ENCODE measurements around the gene LRRC8B. TPM values are rescaled to one million over a fixed set of nuclear protein-coding genes. Genes with fewer than 3 reads are reported as not detected.

Gene LRRC8B
- total RNA-seq, 1 experiment from 2014 or later, result 14.8 TPM

DNA sequence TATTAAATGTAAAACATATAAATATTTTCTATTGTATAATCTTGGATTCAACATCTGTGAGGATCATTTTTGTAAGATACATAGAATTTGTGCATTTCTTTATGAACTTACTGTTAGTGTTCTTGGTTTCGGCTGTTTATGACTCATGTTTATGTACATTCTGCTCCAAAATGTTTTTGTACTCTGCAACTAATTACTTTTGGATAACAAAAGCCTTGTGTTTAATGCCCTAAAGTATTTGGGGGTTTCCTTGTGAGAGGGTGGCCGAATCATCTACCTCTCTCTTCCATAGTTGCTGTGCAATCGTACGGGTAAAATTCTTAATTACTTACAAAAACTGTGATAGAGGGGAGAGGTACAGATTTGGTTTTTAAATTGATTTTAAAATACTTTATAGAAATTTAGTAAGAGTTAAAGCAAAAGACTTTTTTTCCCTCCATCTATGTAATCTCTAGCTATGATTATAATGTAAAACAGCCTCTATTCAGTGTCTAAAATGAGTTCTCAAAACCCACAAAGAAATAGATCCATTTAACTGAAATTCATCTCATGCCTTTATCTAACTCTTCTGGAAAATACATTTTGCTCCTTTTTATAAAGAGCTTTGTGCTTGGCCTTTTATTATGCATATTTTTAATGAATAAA, 69.6 kb downstream of the LRRC8B start:
- Histone ChIP-seq H3K9ac (ENCODE audit: low read length) (no peak overlapping the region), H3K9me3 (ENCODE audit: low read length) (no peaks in the 10 kb centered on the region), H3K36me3 (ENCODE audit: insufficient read depth, low read length) (no peaks in the 10 kb centered on the region), H3K4me2 (ENCODE audit: low read depth, low read length, poor library complexity, severe bottlenecking) (peak overlapping the region; percentile 39), H4K20me1 (ENCODE audit: insufficient read depth, low read depth, low read length) (no peaks in the 10 kb centered on the region), H3K4me3 (ENCODE audit: low read length) (no peak overlapping the region), H3K27ac (ENCODE audit: low read length) (no peak overlapping the region), H3K9me2 (replicated peaks; ENCODE audit: insufficient read depth, low read length) (no peaks in the 10 kb centered on the region), H2AFZ (ENCODE audit: low read length) (no peak overlapping the region), H3K4me1 (ENCODE audit: low read length) (peaks cover 32% of the 10 kb centered on the region), H3K27me3 (ENCODE audit: low read length) (no peaks in the 10 kb centered on the region), H3K79me2 (ENCODE audit: low read length) (peaks cover 38% of the 10 kb centered on the region)
- no peak for DNase-seq

DNA sequence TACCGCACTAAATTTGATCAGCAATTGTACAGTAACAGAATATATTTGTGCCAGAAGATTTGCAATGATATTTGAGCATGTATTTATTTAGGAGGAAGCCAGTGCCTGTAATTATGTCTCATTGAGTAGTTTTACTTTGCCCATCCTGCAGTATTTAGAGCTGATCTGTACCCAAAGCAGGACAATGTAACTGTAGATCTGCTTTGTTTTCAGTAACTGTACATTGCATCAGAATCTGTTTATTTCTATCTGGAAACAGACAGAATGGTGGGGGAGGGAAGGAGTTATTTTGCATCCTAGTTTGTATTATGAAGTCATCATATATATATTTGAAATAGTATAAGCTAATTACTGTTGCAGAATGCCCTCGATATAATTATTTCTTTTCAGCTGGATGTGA, 72.1 kb downstream of the LRRC8B start:
- Histone ChIP-seq H3K4me2 (ENCODE audit: low read depth, low read length, poor library complexity, severe bottlenecking) (peak overlapping the region; percentile 39), H3K36me3 (ENCODE audit: insufficient read depth, low read length) (no peaks in the 10 kb centered on the region), H3K79me2 (ENCODE audit: low read length) (peaks cover 15% of the 10 kb centered on the region), H3K27ac (ENCODE audit: low read length) (no peak overlapping the region; the same call in 1 of the 2 replicates), H3K27me3 (ENCODE audit: low read length) (no peaks in the 10 kb centered on the region), H4K20me1 (ENCODE audit: insufficient read depth, low read depth, low read length) (no peaks in the 10 kb centered on the region), H3K9me2 (replicated peaks; ENCODE audit: insufficient read depth, low read length) (no peaks in the 10 kb centered on the region), H3K4me1 (ENCODE audit: low read length) (peaks cover 30% of the 10 kb centered on the region), H3K9me3 (ENCODE audit: low read length) (no peaks in the 10 kb centered on the region), H2AFZ (ENCODE audit: low read length) (no peak overlapping the region), H3K9ac (ENCODE audit: low read length) (no peak overlapping the region), H3K4me3 (ENCODE audit: low read length) (no peak overlapping the region)
- DNase-seq, result no peak

DNA sequence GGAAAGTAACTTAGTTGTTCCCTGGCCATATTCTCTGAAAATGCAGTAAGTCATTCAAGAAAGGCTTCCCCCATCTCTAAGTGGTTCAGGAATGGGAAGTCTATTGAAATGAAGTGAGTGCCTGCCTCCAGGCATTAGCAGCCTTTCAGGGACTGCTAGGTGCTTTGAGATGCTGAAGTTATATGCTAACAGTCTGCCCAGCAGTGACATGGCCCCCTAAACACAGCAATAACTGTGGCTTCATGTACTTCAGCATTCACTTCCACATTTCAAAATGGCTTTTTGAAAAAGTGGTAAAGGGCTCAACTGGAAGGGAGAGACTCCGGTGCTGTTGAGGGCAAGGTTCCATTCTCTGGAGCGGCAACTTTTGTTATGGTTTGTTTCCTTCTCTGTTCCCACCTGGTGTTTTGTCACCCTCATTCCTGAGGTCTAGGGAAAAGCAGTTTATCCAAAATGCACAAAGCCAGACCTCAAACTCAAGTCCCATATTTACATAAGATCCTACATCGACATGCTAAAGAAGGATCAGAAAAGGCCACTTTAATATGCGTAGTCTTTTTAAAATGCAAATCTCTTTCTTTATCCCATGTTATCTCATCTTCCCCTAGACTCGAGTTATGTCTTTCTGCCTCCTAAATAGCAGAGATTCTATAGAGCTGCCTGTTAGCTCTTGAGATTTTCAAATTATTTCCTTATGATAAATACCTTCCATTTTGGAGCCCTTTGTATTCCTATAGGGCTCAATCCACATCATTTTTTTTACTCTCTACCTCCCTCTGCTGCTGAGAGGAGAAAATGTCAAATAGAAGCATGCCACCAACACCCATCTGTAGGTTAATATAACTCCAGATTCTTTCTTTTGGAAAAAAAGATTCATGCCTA, 74.1 kb downstream of the LRRC8B start:
- H3K27me3 ChIP-seq (ENCODE audit: low read length), result no peaks in the 10 kb centered on the region
- H3K9me2 ChIP-seq (replicated peaks; ENCODE audit: insufficient read depth, low read length), result no peaks in the 10 kb centered on the region
- no peak overlapping the region for H3K9ac ChIP-seq (ENCODE audit: low read length)
- no peak overlapping the region for H3K4me3 ChIP-seq (ENCODE audit: low read length)
- peak; percentile 74 for DNase-seq
- H3K9me3 ChIP-seq (ENCODE audit: low read length), result no peaks in the 10 kb centered on the region
- H3K79me2 ChIP-seq (ENCODE audit: low read length), result peaks cover 11% of the 10 kb centered on the region
- no peak overlapping the region for H2AFZ ChIP-seq (ENCODE audit: low read length)
- no peak overlapping the region for H3K4me2 ChIP-seq (ENCODE audit: low read depth, low read length, poor library complexity, severe bottlenecking)
- no peaks in the 10 kb centered on the region for H3K36me3 ChIP-seq (ENCODE audit: insufficient read depth, low read length)
- no peak overlapping the region for H3K27ac ChIP-seq (ENCODE audit: low read length)
- no peaks in the 10 kb centered on the region for H4K20me1 ChIP-seq (ENCODE audit: insufficient read depth, low read depth, low read length)
- H3K4me1 ChIP-seq (ENCODE audit: low read length), result peaks cover 30% of the 10 kb centered on the region

DNA sequence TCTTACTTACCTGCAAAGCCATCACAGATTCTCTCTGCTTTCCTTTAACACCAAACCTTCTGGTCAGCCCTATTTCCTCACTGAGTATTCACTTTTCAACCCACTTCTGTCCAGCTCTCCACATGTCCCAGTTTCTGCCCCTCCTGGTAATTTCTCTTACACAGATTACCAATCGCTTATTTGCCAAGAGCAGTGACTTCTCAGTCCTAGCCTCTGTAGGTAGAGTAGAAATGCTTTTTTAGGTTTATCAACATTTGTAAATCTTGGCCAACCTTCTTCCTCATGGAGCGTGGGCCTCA, 74.7 kb downstream of the LRRC8B start:
- Histone ChIP-seq H3K9me3 (ENCODE audit: low read length) (no peaks in the 10 kb centered on the region), H3K27me3 (ENCODE audit: low read length) (no peaks in the 10 kb centered on the region), H3K79me2 (ENCODE audit: low read length) (peaks cover 11% of the 10 kb centered on the region), H3K9ac (ENCODE audit: low read length) (no peak overlapping the region), H2AFZ (ENCODE audit: low read length) (no peak overlapping the region), H3K36me3 (ENCODE audit: insufficient read depth, low read length) (no peaks in the 10 kb centered on the region), H3K27ac (ENCODE audit: low read length) (no peak overlapping the region), H3K4me1 (ENCODE audit: low read length) (peaks cover 27% of the 10 kb centered on the region), H3K4me2 (ENCODE audit: low read depth, low read length, poor library complexity, severe bottlenecking) (no peak overlapping the region), H3K4me3 (ENCODE audit: low read length) (no peak overlapping the region), H4K20me1 (ENCODE audit: insufficient read depth, low read depth, low read length) (no peaks in the 10 kb centered on the region), H3K9me2 (replicated peaks; ENCODE audit: insufficient read depth, low read length) (no peaks in the 10 kb centered on the region)
- no peak for DNase-seq

DNA sequence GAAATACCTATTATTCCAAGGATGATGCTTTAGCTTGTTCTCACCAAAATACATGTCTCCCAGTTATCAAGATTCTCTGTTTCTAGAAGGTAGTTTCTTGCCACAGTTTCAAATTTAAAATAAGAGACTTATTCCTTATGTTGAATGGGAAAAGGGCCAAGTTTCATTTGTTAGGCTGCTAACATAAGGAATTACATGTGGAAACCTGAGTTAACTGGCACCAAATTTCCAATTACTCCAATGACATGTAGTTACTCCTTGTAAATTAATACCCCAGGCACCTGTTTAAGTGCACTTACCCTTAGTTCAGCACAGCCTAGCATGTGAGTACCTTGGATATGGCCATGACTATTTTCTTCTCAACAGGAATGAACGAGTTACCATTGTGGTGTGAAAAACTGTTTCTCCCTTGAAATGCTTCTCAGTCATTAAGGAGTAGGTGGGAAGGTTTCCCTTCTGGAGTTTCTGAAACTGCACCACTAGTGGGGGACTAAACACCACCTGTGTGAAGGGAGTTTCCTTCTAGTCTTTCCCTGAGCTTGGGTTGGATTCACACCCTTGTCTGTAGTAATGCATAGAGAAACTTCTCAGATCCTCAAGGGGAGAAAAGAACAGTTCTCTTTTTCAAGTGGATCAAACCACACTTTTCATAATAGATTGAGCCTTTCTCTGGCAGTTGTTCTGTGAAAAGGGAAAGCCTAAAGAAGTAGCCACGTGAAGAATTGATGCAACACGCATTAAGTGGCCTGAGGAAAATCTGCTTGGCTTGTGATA, 76.0 kb downstream of the LRRC8B start:
- no peak overlapping the region for H3K4me2 ChIP-seq (ENCODE audit: low read depth, low read length, poor library complexity, severe bottlenecking)
- H3K9ac ChIP-seq (ENCODE audit: low read length), result no peak overlapping the region
- no peak overlapping the region for H3K4me3 ChIP-seq (ENCODE audit: low read length)
- H3K27me3 ChIP-seq (ENCODE audit: low read length), result no peaks in the 10 kb centered on the region
- H3K9me3 ChIP-seq (ENCODE audit: low read length), result no peaks in the 10 kb centered on the region
- DNase-seq, result no peak
- peaks cover 13% of the 10 kb centered on the region for H3K4me1 ChIP-seq (ENCODE audit: low read length)
- no peak overlapping the region for H3K27ac ChIP-seq (ENCODE audit: low read length)
- H3K9me2 ChIP-seq (replicated peaks; ENCODE audit: insufficient read depth, low read length), result no peaks in the 10 kb centered on the region
- H4K20me1 ChIP-seq (ENCODE audit: insufficient read depth, low read depth, low read length), result no peaks in the 10 kb centered on the region
- H3K36me3 ChIP-seq (ENCODE audit: insufficient read depth, low read length), result no peaks in the 10 kb centered on the region
- H2AFZ ChIP-seq (ENCODE audit: low read length), result no peak overlapping the region
- no peaks in the 10 kb centered on the region for H3K79me2 ChIP-seq (ENCODE audit: low read length)

DNA sequence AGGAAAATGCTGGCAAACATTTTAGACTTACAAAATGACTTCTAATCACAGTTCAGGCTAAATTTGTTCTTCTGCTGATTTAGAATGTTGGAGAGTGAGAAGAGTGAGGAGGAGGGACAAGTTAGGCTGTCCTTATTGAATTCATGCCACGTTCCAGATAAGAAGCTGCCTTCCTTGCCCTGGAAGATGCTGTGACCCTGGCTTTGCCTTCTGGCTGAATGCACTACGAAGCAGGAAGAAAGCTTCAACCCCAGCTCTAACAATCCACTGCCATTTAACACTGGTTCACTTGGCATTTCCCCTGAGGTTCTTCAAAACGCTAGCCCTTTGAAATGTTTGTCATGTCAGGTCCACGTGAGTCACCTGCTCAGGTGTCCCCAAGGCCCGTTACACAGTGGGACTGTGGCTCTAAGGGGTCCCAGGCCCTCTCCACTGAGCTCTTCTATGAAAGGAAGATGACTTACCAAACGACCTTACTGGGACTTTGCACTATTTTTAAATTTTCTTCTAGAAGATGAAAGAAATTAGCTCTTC, 78.3 kb downstream of the LRRC8B start:
- DNase-seq, result no peak
- H3K36me3 ChIP-seq (ENCODE audit: insufficient read depth, low read length), result no peaks in the 10 kb centered on the region
- H3K79me2 ChIP-seq (ENCODE audit: low read length), result no peaks in the 10 kb centered on the region
- H3K9ac ChIP-seq (ENCODE audit: low read length), result no peak overlapping the region
- H3K9me3 ChIP-seq (ENCODE audit: low read length), result no peaks in the 10 kb centered on the region
- no peak overlapping the region for H3K4me3 ChIP-seq (ENCODE audit: low read length)
- no peaks in the 10 kb centered on the region for H3K4me1 ChIP-seq (ENCODE audit: low read length)
- no peaks in the 10 kb centered on the region for H3K27me3 ChIP-seq (ENCODE audit: low read length)
- H4K20me1 ChIP-seq (ENCODE audit: insufficient read depth, low read depth, low read length), result no peaks in the 10 kb centered on the region
- H3K27ac ChIP-seq (ENCODE audit: low read length), result no peak overlapping the region
- no peak overlapping the region for H2AFZ ChIP-seq (ENCODE audit: low read length)
- H3K9me2 ChIP-seq (replicated peaks; ENCODE audit: insufficient read depth, low read length), result no peaks in the 10 kb centered on the region
- H3K4me2 ChIP-seq (ENCODE audit: low read depth, low read length, poor library complexity, severe bottlenecking), result no peak overlapping the region

DNA sequence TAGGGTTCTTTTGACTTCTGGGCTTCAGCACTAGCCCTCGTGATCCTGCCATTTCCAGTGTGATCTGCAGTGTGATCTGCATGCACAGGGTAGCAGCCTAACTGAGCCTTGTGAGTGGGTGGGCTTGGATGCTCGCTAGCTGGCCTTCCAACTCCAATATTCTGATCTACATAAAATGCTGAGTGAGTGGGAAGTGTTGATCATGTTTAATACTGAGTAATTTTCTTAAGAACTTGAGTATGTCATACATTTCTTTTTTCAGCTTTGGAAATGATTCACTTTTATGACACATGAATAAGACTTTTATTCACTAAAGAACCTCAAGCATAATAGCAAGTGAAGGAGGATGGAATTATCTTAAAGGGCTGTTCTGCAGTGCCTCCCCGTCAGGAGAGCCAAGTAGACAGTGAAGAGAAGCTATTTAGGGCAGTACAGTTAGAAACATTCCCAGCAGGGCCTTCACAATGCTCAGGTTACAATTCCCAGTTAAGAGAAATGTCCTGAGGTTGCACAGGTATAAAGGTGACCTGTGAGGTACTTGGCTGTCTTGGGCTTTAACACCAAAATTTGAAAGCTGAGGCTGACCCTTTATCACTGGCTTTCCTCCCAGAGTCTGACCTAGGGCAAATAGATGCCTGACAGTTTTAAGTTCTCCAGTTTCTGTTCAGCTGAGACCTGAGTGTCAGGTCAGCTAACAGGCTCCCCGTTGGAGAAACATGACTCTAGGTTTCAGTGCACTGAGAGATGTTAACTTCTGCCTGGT, 79.2 kb downstream of the LRRC8B start:
- H3K27ac ChIP-seq (ENCODE audit: low read length), result no peak overlapping the region

More for the DNA sequence above, 79.2 kb downstream of the LRRC8B start:
- no peaks in the 10 kb centered on the region for H3K36me3 ChIP-seq (ENCODE audit: insufficient read depth, low read length)
- H3K4me3 ChIP-seq (ENCODE audit: low read length), result no peak overlapping the region
- H3K4me2 ChIP-seq (ENCODE audit: low read depth, low read length, poor library complexity, severe bottlenecking), result no peak overlapping the region
- no peaks in the 10 kb centered on the region for H3K9me3 ChIP-seq (ENCODE audit: low read length)
- no peaks in the 10 kb centered on the region for H3K9me2 ChIP-seq (replicated peaks; ENCODE audit: insufficient read depth, low read length)
- peaks cover 6% of the 10 kb centered on the region; the same call in 1 of the 2 replicates for H3K4me1 ChIP-seq (ENCODE audit: low read length)
- no peak overlapping the region for H3K9ac ChIP-seq (ENCODE audit: low read length)
- no peaks in the 10 kb centered on the region for H3K79me2 ChIP-seq (ENCODE audit: low read length)
- H3K27me3 ChIP-seq (ENCODE audit: low read length), result no peaks in the 10 kb centered on the region
- H2AFZ ChIP-seq (ENCODE audit: low read length), result no peak overlapping the region
- no peak for DNase-seq
- H4K20me1 ChIP-seq (ENCODE audit: insufficient read depth, low read depth, low read length), result no peaks in the 10 kb centered on the region

Measured in Karpas-422 (cell line).